DMS 273 (cell line): ENCODE measurements around the gene TFAP2B.
A peak's percentile ranks its signal among the peaks of the same experiment; 100 is the strongest.

Experiments used
- DNase-seq: peaks from one replicate; lab custom pipeline; 2025; ENCODE audit not compliant: unreplicated experiment; lab: John Stamatoyannopoulos, UW

TFAP2B gene

DNA sequence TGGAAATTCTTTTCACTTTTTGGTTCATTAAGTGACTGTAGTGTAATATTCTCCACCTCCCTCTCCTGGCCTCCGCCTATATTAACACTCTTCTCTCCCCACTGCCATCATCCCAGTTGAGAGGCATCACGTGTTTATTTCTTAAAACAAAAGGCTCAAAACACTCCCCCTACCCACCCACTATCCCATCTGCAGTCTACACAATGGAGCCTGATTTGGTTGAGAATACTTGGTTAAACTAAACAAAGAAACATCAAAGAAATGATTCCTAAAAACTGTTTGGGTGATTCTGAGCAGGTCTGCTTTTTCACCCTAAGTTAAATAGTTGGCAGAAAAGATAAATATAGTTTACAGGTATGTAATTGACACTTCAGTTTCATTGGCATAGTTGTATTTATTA is 5.9 kb downstream of the TFAP2B start:
- no peak for DNase-seq

DNA sequence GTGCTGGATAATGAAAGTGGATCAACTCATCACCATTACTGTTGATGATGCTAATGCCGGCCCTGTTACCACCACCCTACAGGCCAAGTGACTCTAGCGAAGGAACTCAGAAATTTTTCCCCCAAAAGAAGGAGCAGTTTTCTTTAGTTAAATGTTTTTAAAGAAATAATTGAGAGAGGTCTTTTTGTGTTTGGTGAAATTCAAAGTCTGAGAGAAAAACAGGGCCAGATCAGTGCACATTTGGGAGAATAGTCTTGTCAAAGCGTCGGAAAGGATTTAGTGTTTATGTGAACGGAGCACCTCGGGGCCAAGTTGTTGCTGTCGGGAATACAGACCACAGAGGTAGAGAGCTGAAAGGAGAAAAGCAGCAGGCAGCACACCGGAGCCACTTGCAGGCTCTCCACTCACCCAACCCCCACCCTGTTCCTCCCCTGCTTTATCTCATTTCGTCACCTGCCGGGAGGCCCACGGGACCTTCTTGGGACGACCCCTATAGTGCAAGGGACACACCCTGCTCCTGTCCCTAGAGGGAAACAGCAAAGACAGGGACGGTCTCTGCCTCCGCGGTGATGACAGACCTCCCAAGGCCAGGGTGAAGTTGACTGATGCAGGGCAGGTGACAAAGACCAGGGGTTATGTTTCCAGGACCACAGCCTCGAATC is 6.8 kb downstream of the TFAP2B start:
- no peak for DNase-seq

DNA sequence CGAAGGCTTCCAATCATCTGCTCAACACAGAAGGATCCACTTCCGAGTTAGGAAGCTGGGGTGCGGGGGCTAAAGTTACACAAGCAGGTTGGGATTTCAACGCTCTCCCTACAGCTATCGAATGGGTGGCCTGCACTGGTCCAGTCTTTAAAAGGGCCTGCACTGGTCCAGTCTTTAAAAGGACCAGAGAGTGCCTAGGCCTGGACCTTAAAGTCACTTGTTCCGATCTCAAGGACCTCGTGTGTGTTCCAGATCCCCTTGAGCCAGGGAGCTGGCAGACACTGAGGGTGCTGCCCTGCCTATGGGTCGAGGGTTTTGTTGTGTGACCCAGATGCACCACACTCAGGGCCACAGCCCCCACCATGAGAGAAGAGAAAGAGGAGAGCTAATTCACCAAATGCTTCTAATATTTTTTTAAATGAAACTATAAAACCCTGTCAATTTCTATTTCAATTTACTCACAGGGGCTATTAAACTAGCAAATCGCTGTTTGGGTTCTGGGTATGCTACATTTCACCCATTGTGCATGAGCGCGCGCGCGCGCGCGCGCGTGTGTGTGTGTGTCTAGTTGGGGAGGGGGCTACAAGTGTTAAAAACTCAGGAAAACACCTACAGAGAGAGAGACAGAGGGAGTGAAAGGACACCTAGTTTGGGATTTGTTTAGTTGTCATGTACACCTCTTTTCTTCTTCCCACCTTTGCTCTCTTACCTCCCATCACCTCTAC is 7.5 kb downstream of the TFAP2B start:
- DNase-seq: no peak

DNA sequence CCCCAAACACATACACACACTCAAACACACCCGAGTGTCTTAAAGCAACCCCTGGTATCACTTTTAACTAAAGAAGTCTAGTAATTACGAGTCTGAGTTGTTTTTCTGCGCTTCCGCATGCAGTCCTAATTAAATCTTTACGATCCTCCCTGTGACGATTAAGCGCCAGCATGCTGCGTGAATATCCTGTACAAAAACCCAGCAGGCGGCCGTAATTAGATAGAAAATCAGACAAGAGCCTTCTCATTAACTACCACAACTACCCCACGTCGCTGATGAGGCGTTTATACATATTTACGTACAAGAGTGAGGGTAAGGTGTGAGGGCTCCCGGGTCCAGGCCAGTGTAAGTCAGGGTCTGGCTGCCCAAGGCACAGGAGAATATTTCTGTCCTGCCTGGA is 8.1 kb downstream of the TFAP2B start:
- DNase-seq: no peak

DNA sequence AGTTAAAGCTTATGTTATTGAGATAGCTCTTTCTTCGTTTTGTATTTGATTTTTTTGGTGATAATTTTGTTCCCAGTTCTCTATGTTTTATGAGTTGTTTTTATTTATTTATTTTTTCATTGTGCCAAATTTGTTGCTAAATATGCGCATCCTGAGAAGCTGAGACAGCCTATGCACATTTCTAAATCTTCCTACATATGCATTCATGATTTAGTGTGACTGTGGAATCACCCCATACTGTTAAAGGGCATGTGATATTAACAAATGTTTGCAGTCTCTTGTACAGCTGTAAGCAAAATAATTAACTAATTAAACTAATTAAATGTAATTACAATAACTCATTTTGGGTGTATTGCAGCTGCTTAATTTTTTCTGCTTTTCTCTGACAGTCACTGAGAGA is 10.4 kb downstream of the TFAP2B start:
- no peak for DNase-seq

DNA sequence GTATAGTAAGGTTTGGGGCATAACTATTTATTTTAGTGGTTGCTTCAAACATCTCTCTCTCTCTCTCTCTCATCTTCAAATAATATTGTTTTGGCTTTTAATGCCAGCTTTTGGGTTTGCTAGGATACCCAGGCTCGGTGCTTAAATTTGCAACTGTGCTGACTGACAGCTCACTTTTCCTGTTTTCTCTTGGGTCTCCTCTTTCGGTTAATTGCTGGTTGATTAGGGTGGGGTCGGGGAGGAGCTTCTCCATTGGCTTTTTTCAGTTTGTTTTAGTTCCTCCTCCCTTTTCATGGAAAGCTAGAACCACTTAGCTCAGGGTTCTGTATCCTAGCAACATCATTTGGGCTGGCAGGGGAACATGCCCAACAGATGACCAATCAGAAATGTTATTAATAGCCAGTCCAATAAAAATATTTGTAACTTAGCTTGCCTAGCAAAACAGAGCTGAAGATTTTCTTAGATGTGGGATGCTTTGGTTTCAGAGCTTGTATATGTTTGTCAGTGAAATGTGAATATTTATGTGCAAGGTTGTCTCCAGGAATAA is 11.3 kb downstream of the TFAP2B start:
- no peak for DNase-seq

DNA sequence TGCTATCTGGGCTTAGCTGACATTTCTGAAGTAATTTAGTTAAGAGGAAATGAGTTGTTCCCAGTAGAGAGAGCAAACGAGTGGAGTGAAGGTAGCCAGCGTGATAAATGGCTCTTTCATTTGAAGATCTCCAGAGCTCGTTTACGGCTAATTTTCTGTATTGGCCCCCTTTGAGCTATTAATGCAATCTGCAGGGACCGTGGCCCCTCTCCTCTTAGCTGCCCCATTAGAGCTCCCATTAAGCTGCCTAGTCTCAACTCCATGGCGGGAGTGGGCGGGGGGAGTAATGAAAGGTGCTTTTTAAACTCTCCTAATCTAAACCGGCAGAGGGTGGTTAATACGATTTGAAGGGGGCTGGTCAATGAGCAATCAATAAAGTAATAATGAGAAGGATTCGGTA is 12.5 kb downstream of the TFAP2B start:
- DNase-seq: no peak

DNA sequence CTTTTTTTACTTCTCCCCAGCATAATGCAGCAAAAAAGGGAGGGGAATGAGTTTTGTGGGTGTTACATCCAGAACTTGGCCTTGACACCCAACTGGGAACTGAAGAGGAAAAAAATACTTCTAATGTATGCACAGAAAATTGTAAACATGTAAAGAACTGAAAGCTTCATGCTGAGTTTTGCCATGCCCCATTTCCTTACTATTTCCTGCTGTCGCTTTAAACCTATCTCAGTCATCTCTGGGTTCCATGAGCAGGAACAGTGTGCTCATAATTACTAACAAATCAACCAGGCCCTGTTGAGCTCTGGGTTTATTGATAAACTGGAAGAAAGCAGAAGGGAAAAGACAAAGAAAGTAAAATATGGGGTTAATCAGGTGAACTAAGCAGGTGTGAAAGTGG is 14.2 kb downstream of the TFAP2B start:
- DNase-seq: no peak

DNA sequence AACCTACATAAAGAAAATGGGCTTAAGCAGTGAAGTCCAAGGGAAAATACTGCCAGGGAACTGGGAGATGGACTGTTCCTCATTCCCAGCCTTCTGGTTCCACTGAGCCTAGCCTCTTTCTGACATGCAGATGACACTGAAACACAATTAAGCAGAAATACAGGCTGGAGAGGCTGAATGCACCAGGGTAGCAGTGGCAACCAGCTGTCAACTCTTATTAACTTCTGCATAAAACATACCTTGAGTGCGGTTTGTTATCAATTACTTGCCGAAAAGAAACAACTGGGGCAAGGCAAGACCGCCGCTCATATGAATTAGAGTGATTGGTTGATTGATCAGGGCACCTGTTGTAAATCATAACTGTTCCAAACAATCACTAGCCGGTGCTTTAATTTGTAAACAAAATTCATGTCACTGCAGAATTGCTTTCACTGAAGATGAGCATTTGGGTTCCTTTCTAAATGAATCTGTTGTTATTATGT is 16.3 kb downstream of the TFAP2B start:
- DNase-seq: no peak

DNA sequence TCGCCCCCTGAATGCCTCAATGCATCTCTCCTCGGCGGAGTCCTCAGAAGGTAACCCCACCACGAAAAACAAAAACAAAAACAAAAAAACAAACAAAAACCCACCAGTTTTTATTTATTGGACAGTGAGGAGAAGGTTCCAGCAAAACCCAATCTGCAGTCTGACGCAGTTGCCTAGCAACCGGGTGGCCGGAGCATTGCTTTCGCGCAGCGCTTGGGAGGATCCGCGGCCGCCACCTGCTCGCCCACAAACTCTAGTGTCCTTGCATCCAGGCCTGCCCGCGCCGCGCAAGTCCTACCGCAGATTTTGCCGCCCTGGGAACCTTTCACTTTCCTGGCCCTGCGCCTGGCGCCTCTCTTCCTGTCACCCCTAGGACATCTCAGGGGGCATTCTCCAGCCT is 17.6 kb downstream of the TFAP2B start:
- no peak for DNase-seq

DNA sequence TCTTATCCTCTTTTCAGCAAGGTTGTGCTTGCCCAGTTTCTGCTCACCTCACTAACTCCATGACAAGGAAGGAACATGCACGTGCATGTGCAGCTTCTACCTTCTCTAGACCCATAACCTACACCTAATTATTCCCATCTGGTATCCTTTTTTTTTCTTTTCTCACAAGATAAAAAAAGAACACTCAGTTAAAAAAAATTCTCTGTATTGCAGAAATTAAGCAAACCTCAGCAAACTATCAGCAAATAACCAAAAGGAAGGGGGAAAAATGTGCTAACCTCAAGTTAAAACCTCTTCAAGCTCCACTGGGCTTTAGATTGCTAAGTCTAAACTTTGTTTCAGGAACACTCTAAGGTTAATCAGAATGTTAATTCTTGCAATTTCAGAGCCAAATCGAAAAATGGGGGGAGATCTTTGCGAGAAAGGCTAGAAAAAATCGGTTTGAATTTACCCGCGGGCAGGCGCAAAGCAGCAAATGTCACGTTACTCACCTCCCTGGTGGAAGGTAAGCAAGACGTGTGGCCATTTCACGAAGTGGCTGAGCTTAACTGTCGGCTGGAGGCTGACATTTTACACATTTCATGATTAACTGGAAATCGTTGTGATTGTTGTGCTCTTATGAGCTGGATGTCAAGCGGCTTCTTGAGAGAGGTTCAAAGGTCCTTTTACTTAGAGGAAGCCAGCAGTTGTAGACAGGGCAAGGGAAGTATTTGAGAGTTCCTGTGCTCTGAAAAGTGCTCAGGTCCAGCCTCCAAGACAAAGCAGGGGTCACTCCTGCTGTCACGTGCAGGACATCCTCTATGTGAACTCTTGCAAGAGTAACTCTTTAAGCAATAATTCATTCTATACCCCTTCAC is 19.1 kb downstream of the TFAP2B start:
- DNase-seq: no peak

DNA sequence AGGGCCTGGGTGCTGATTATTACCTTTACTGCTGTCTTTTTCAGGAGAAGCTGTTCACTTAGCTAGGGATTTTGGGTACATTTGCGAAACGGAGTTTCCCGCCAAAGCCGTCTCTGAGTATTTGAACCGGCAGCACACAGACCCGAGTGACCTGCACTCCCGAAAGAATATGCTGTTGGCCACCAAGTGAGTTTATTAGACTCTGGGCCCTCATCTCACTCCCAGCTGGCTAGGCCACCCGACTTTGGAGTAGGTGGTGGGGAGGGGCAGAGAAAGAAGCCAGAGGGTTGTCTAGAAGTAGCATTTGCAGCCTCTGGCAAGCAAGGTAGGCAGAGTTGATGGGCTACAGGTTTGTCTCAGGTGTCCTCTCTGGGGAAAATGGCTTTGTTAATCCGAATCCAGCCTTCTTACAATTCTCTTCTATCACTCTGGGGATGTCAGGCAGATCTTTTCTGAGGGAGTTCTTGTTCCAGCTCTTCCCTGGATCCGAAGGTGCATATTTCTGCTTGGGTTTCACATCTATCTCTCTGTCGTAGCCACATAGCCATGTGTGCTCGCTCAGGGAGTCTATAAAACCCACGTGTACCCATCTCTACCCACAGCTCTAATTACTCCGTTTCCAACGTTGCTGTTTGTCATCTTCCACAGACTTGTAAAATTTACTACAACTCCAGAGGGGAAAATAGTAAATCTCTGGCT is 21.6 kb downstream of the TFAP2B start:
- no peak for DNase-seq

DNA sequence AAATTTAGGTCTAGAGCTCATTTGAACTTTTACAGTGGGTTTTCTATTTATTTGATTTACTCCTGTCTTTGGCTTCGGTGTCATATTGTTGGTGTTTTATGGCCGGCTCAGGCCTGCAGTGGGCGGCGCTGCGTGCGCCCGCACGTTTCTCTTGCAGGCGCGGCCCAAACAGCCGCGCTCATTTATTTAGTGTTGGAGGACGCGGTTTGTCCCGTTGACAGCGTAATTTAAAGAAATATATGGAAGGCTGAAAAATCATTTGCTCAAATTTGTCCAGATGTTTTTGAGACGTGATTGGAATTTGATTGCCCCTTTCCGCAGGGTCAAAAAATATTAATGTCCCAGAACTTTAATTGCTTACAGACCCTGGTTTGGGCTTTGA is 22.1 kb downstream of the TFAP2B start:
- no peak for DNase-seq

DNA sequence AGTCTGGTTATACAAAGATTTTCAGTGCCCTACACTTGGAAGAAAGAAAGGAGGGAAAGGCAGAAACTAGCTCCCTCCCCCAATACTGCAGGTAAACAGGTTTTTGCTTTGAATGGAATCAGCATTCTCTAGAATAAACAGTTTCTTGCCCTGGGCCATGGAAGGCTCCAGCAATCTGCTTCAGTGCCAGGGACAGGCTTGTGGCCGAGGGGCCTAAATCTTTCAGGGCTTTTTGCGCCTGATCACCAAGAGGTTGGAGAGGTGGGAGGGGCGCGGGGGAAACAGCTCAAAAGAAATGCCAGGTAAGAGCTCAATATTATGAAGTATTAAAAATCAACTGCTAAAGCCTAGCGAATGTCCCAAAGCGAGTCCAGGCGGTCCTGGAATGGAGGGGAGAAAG is 23.8 kb downstream of the TFAP2B start:
- DNase-seq: no peak

DNA sequence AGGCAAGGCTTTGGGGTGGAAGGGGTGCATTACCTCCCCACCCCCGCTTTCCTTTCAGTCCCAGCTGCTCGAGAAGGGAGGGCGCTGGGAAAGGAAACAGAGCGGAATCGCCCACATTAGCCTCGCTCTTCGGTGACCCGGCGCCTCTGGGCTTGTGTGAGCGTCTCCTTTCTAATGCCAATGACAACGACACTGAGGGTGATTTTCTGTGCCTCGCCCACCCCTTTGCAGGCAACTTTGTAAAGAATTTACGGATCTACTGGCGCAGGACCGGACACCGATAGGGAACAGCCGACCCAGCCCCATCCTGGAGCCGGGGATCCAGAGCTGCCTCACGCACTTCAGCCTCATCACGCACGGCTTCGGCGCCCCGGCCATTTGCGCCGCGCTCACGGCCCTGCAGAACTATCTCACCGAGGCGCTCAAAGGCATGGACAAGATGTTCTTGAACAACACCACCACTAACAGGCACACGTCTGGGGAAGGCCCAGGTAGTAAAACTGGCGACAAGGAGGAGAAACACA is 24.3 kb downstream of the TFAP2B start:
- no peak for DNase-seq

DNA sequence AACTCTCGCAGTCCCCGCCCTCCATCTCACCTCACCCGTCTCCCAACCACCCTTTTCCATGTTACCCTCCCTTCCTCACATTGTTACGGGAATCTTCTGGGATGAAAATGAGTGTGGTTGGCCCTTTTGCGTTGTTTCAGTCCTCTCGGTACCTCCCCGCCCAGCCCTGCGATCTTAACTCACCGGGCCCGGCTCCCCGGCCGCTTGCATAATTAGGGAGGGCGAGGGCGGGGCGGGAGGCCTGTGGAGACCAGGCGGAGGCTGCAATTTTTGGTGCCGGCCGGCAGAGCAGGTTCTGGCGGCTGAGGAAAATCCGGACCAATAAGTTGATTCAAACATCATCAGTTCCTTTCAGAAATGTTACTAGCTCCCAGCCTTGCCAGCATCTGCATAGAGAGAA is 25.2 kb downstream of the TFAP2B start:
- DNase-seq: peak; percentile 13

DNA sequence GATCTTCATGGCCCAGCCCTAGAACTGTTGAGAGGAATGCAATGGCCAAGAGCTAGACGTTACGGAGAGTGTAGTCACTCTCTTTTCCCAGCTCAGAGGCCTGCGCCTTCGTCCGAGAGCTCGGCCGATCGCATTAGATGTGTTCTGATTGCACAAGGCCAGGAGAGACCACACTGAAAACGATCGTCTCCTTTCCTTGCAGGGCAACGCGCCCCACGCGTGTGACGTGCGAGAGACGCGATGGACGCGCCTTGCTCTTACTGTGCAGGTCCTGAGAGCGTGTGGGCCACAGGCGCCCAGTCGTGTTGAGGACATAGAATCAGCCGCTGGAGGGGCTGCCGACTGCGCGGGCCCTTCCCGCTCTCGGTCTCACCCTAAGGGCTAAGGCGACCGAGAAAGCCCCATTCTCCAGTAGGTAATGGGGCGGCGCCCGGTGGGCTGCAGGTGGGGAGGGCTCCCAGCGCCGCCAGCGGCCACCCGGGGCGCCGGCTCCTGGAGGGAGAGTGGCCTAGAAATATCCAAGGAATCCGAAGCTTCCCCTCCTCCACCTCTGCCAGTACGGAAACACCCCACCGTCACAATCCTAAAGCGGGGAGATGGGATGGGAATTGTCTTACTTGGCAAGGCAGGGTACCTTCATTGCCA is 26.9 kb downstream of the TFAP2B start:
- no peak for DNase-seq

DNA sequence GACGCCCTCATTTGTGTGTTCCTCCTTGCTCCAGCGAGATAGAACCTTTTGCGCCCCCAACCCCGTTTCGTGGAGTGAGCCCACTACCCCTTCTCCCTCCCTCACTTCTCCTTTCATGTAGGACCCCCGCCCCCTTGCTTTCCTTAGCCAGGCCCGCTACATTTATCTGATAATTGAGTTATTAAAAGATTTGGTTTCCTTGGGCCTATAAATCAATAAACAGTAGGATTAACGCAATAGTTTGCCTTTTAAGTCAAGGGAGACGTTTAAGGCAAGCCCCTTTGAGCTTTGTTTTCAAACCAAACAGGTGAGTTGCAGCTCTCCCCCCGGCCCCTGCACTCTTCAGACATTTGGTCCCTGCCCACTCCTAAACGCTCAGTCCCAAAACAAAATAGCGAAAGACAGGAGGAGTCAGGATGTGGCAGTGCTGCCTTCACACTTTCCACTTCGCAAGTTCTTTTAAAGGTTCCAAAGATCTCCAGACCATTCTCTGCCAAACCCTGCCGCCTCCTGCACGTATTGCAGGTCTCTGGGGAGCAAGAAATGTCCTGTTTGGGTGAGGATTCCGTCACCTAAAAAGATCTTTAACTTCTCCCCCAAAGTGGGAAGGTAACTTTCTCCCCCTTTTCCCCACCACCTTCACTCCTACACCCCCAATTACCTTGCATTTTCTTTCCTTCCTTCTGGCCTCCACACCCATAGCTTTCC is 27.6 kb downstream of the TFAP2B start:
- DNase-seq: no peak

DNA sequence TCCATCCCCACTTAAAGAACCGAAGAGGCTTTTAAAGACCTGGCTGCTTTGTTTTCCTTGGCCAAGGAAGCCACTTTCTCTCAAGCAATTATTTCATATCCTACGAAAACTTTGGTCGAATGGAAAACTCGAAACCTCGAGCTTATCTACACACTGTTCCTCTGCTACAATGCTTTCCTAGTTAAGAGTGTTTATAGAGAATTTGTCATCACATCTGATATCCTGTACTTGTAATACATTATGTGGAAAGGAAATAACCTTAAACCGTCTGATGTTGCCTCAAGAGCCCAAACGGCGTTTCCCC is 28.1 kb downstream of the TFAP2B start:
- DNase-seq: no peak
